Muscle of leg (tissue), 11 donors: Measurements from ENCODE around the gene CCT3. TPM values are rescaled to one million over a fixed set of nuclear protein-coding genes. Genes with fewer than 3 reads are reported as not detected.

ENCODE experiments used
- DNase-seq: peaks from one replicate; pipeline ENCODE4 v3.0.0; 2013
- H3K27ac ChIP-seq: one replicate; pipeline ENCODE4 v1.5.1; 2013; ENCODE audit warnings: mild to moderate bottlenecking, low read length, control low read depth
- H3K27me3 ChIP-seq: one replicate; pipeline ENCODE4 v1.6.1; 2013; ENCODE audit warnings: low read length; ENCODE audit not compliant: control insufficient read depth, insufficient read depth
- H3K36me3 ChIP-seq: one replicate; pipeline ENCODE4 v1.6.1; 2013; ENCODE audit warnings: low read length; ENCODE audit not compliant: control insufficient read depth, insufficient read depth
- H3K4me1 ChIP-seq: one replicate; pipeline ENCODE4 v1.6.1; 2013; ENCODE audit warnings: low read length; ENCODE audit not compliant: control insufficient read depth, insufficient read depth
- H3K4me3 ChIP-seq: one replicate; pipeline ENCODE4 v1.5.1; 2013; ENCODE audit warnings: low read length, control low read depth
- H3K9me3 ChIP-seq: replicated peaks from 2 replicates; pipeline ENCODE4 v1.6.1; 2013; ENCODE audit warnings: low read depth, low read length; ENCODE audit not compliant: control insufficient read depth
- WGBS: methylation state at CpG from one replicate; pipeline ENCODE4 v1.1.5; 2013; ENCODE audit warnings: missing lambda C conversion rate; ENCODE audit not compliant: insufficient coverage; 5-methylcytosine and 5-hydroxymethylcytosine counted together
- polyA plus RNA-seq, 8 donors: library from polyadenylated mRNA; unstranded; fragments of 120-200 nt; gene quantifications; one replicate each; pipeline versions ENCODE4 v1.2.1 to v1.2.3, GENCODE V29; 2013; ENCODE audit warnings: inconsistent platforms in 1 of 8, low replicate concordance in 1 of 8; ENCODE audit not compliant: insufficient read length in 8 of 8, insufficient read depth in 1 of 8
- total RNA-seq: library from RNA; stranded (reverse); fragments of 120-200 nt; gene quantifications from one replicate; pipeline ENCODE4 v1.2.4, GENCODE V29; 2013

Gene CCT3
- total and polyA plus RNA-seq, 9 donors = 197 to 293 (median 225) TPM

DNA sequence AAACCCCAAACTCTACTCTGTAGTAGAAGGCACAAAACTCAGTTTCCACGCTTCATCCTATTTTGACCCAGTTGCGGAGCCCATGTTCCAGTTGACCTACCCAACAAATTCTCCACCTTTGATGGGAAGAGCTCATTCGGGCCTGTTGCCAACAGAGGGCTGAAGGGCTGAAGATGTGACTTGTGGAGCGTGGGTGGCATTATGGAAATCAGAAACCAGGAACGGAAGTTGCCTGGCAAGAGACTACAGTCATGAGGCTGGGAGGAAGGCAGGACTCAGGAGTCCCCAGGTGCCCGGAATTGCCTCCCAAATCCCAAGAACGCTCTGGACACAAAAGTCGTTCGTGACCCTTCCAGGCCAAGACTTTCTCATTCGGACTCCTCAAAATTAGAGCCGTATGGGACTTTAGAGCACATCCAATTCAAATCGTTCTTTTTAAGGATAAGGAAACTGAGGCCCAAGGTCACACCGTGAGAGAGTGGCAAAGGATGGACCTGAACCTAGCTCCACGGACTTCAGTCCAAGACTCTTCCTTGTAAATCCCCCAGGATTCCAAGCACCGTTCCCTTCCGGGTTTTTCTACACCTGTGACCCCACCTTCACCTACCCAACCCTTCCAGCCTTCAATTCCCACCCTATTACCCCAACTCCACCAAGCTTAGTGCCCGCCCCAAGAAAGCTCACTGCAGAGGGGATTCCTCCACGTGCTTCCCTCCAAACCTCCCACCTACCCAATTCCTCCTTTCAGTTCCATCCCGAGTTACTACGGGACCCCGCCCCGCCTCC lies 56.2 kb downstream of the CCT3 start:
- H3K9me3 ChIP-seq = no peaks in the 10 kb centered on the region
- H3K4me1 ChIP-seq = peaks cover 21% of the 10 kb centered on the region
- peaks cover 31% of the 10 kb centered on the region for H3K36me3 ChIP-seq
- peak; percentile 38 for DNase-seq
- peak overlapping the region; percentile 77 for H3K4me3 ChIP-seq
- peak overlapping the region; percentile 82 for H3K27ac ChIP-seq
- whole genome bisulfite sequencing = under 1% methylated on average over 18 of the region's 22 CpGs
- H3K27me3 ChIP-seq = no peaks in the 10 kb centered on the region

DNA sequence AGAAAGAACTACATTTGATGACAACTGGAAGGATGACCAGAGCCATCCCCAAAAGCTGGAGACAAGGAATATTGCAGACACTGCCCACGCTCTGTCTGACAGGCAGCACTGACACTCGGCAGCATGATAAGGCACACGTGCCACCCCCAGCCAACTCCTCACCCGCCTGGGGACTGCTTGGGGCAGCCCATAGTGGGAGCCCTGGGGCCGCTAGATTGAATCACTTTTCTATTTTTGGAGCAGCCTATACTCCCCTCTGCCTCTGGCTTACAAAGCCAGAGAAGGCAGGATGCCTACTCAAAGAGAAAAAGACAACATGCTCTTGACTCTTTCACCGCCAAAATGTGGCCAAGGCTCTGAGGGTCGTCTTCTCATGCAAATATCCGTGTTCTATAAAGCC lies 56.8 kb downstream of the CCT3 start:
- H3K36me3 ChIP-seq = peaks cover 37% of the 10 kb centered on the region
- peaks cover 21% of the 10 kb centered on the region for H3K4me1 ChIP-seq

DNA sequence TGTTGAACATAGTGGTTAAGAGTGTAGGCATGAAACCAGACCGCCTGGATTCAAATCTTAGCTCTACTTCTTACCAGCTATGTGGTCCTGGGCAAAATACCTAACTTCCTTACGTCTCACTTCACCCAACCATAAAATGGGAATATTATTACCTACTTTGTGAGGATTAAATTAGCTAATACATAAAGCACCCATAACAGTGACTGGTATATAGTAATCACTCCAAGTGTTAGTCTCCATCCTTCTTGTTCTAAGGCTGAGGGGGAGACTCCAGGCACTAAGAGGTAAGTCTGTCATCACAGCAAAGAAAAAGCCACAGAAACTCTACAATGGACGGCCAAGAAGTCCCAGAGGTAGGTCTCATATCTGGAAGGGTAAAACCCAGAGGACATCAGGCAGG lies 58.3 kb downstream of the CCT3 start:
- DNase-seq = no peak
- Histone ChIP-seq H3K9me3 (no peaks in the 10 kb centered on the region), H3K4me3 (no peak overlapping the region), H3K36me3 (peaks cover 43% of the 10 kb centered on the region), H3K27ac (no peak overlapping the region), H3K4me1 (peaks cover 21% of the 10 kb centered on the region), H3K27me3 (no peaks in the 10 kb centered on the region)
- WGBS = no CpG with 5 or more reads among the region's 3 CpGs

More for the DNA sequence above, 56.8 kb downstream of the CCT3 start:
- Histone ChIP-seq H3K27me3 (no peaks in the 10 kb centered on the region), H3K4me3 (peak overlapping the region; percentile 77), H3K9me3 (no peaks in the 10 kb centered on the region), H3K27ac (peak overlapping the region; percentile 82)
- WGBS = 23% methylated on average over 8 of the region's 8 CpGs
- peak; percentile 54 for DNase-seq

DNA sequence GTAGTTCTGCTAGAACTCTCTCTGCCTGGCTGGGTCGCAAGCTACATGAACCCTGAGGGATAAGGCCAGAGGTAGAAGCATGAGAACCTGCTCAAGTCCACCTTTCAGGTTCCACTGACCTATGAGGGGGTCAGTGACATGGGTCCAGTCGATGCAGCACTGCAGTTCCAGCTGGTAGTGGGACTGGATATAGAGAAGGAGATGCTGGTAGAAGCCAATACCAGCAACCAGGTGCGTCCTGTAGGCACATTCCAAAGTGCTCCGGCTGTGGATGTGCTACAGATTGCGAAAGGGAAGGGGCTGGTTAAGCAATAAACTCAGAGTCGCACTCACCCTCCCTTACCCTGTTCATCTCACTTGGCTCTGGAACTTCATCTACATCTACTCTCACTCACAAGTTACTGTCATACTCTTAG lies 61.1 kb downstream of the CCT3 start:
- Histone ChIP-seq H3K9me3 (no peaks in the 10 kb centered on the region), H3K27ac (no peak overlapping the region), H3K27me3 (no peaks in the 10 kb centered on the region), H3K4me1 (peaks cover 11% of the 10 kb centered on the region), H3K4me3 (no peak overlapping the region), H3K36me3 (peaks cover 70% of the 10 kb centered on the region)
- WGBS = 80% methylated on average over 6 of the region's 6 CpGs
- DNase-seq = no peak

DNA sequence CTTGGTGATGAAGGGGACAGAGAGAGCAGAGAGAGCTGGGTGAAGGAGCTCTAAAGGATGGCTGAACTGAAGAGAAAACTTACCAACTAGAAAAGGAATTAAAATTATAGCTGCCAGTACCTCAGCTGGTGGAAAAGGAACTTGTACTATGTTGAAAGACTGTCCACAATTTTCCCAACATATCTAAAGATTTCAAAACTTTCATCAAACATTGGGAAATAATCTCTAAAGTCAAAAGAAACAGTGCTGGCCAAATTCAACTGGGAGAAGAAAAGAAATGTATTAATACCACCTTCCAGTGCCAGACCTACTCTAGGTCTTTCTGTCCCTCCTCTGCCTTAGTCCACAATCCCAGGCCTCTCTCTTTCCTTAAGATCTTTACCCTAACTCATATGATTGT lies 61.6 kb downstream of the CCT3 start:
- peaks cover 7% of the 10 kb centered on the region for H3K4me1 ChIP-seq
- H3K4me3 ChIP-seq = no peak overlapping the region
- H3K36me3 ChIP-seq = peaks cover 74% of the 10 kb centered on the region
- no peak overlapping the region for H3K27ac ChIP-seq
- DNase-seq = no peak
- no peaks in the 10 kb centered on the region for H3K27me3 ChIP-seq
- no peaks in the 10 kb centered on the region for H3K9me3 ChIP-seq

DNA sequence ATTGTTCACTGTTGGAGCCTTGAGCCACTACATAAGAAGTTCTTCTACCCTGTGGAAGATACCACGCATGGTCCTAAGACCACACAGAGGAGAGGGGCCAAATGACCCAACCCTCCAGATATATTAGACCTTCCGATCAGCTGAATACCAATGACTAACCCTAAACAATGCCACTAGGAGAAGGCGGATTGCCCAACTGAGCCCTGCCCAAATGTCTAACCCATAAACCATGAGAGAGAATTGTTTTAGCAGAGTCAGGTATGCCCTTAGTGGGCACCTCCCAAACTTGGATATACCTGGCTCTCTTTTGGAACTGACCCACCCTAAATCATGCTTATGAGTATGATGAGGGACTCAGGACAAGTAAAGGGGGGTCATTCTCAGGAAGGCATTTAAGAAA lies 67.8 kb downstream of the CCT3 start:
- Histone ChIP-seq H3K4me1 (no peaks in the 10 kb centered on the region), H3K4me3 (no peak overlapping the region), H3K36me3 (peaks cover 87% of the 10 kb centered on the region), H3K9me3 (no peaks in the 10 kb centered on the region), H3K27ac (no peak overlapping the region), H3K27me3 (no peaks in the 10 kb centered on the region)
- DNase-seq = no peak
- no CpG with 5 or more reads among the region's 3 CpGs for WGBS

DNA sequence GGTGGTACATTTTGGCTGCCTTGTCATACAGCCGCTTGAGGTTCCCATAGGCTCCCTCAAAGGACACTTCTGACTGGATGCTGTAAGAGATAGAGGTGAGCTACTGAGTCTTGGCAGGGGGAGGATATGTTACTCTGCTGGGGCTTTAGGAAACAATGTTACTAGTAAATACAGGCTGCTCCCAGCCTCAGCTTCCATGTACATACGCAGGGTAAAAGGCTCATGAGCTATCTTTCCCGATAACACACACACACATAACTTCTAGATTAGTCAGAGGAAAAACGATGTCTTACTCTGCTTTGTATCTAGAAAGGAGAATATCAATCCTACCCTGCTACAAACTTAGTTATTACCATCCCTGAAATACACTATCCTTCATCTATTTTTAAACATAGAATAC lies 69.8 kb downstream of the CCT3 start:
- 100% methylated on average over 1 of the region's 4 CpGs for WGBS
- H3K4me1 ChIP-seq = no peaks in the 10 kb centered on the region
- DNase-seq = no peak
- no peak overlapping the region for H3K27ac ChIP-seq
- H3K36me3 ChIP-seq = peaks cover 82% of the 10 kb centered on the region
- H3K4me3 ChIP-seq = no peak overlapping the region
- no peaks in the 10 kb centered on the region for H3K27me3 ChIP-seq
- no peaks in the 10 kb centered on the region for H3K9me3 ChIP-seq

DNA sequence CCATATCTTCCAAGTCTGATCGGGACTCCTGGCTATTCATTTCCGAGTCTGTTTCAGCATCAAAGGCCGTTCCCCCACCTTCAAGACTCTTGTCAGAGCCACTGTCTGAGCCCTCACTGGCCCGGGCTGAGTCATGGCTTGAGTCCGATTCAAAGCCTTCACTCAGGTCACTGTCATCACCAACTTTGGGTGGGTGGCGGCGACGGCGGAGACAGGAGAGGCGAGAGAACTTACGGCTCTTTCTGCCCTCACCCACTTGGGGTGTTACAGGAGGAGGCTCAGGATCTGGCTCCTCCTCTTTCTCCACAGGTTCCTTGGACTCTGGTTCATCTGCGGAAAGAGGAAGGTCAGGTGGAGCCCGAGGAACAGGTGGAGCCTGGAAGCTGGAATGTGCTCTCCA lies 72.0 kb downstream of the CCT3 start:
- Histone ChIP-seq H3K9me3 (no peaks in the 10 kb centered on the region), H3K27ac (no peak overlapping the region), H3K4me1 (no peaks in the 10 kb centered on the region), H3K36me3 (peaks cover 77% of the 10 kb centered on the region), H3K27me3 (no peaks in the 10 kb centered on the region), H3K4me3 (no peak overlapping the region)
- no peak for DNase-seq
- WGBS = 87% methylated on average over 5 of the region's 13 CpGs

DNA sequence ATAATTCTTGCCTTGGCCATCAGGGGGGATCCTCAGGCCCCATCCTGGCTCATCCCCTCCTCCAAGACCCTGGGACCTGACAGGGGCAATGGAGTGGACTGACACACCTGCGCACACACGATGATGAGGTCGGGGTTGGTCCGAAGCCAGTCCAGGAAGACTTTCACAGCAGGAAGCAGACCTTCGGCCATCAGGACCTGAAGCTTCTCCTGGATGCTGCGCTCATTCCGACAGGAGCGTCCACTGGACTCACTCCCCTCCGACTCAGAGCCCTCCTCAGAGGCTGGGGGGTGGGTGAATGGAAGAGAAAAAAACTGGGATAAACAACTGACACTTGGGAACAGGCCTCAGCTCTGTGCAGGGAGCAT lies 74.8 kb downstream of the CCT3 start:
- H3K27me3 ChIP-seq = no peaks in the 10 kb centered on the region
- DNase-seq = no peak
- WGBS = 85% methylated on average over 3 of the region's 9 CpGs
- H3K9me3 ChIP-seq = no peaks in the 10 kb centered on the region
- H3K4me1 ChIP-seq = no peaks in the 10 kb centered on the region
- H3K4me3 ChIP-seq = no peak overlapping the region
- peaks cover 87% of the 10 kb centered on the region for H3K36me3 ChIP-seq
- H3K27ac ChIP-seq = no peak overlapping the region

DNA sequence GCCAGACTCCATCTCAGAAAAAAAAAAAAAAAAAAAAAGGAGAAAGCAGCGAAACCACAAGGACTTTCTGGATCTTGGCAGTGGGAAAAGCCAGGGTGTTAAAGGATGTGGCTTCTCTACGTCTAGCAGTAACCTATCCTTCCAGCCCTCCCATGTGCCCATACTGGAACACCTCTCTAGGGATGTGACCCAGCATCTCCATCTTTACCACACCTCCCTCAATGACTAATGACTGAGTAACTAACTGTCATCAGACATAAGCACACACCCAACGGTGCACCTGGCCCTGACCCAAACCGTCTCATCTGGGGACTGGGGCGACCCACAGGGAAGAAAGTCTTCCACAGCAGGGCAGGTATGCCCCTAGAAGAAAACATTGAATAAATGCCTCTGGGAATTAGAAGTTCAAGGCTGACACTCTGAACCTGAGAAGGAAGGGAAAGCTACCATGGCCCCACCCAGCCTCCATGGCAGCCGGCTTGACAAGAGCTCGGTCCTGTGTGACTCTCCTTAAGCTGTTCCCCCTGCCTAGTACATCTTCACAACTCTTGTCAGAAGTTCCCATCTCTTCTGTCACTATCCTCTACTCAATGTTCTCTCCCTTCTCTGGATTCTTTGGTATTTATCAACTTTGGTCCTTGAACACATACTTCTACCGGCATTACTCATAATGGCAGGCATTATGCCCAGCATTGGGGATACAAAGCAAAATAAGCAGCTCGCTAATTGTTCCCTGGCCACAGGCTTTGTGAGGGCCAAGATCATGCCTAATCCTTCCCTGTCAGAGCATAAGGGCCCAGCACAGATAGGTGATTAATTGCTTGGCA lies 75.4 kb downstream of the CCT3 start:
- Histone ChIP-seq H3K36me3 (peaks cover 87% of the 10 kb centered on the region), H3K27me3 (no peaks in the 10 kb centered on the region), H3K4me3 (no peak overlapping the region), H3K9me3 (no peaks in the 10 kb centered on the region), H3K27ac (no peak overlapping the region), H3K4me1 (peaks cover 2% of the 10 kb centered on the region)
- 91% methylated on average over 4 of the region's 9 CpGs for WGBS
- DNase-seq = no peak
